Stimulated activated naive B cell treated with anti-CD40 and anti-IgM and Interleukin-4, amounts not matched to agents 10 μg/mL and 1 μg/mL and 100 μg/mL, for 72 hours (primary cell): Measurements from ENCODE around the gene NEK5.

Experiments used
- ATAC-seq, 2 donors: fragments of 150-1000 bp; cut with Tn5 transposase; replicated peaks; 2 replicates each; pipeline ENCODE4 v1.10.0; 2021; ENCODE audit warnings: moderate library complexity in 1 of 2
- DNase-seq: peaks from one replicate; pipeline ENCODE4 v3.0.0; 2021
- H3K27ac Mint-ChIP-seq: one replicate; pipeline ENCODE4 v1.8.0; 2022; ENCODE audit warnings: mild to moderate bottlenecking, mixed read lengths
- H3K27me3 Mint-ChIP-seq, 2 donors: one replicate each; pipeline ENCODE4 v1.8.0; 2022; ENCODE audit warnings: mixed read lengths in 2 of 2
- H3K36me3 Mint-ChIP-seq, 2 donors: one replicate each; pipeline ENCODE4 v1.8.0; 2022; ENCODE audit warnings: mixed read lengths in 2 of 2, mild to moderate bottlenecking in 1 of 2
- H3K4me1 Mint-ChIP-seq, 2 donors: one replicate each; pipeline ENCODE4 v1.8.0; 2022; ENCODE audit warnings: mixed read lengths in 2 of 2, mild to moderate bottlenecking in 1 of 2
- H3K4me3 Mint-ChIP-seq, 2 donors: one replicate each; pipeline ENCODE4 v1.8.0; 2022; ENCODE audit warnings: mild to moderate bottlenecking in 2 of 2, mixed read lengths in 2 of 2, moderate library complexity in 1 of 2
- H3K9me3 Mint-ChIP-seq, 2 donors: one replicate each; pipeline ENCODE4 v1.8.0; 2022; ENCODE audit warnings: mixed read lengths in 2 of 2, mild to moderate bottlenecking in 1 of 2

Gene NEK5

GRCh38 chr13:51988988-51989618 is 139.8 kb downstream of the NEK5 start:
- H3K4me3 Mint-ChIP-seq, result no peak overlapping the region
- H3K4me1 Mint-ChIP-seq, result no peaks in the 10 kb centered on the region
- H3K27me3 Mint-ChIP-seq, result peaks cover 42 to 48% of the 10 kb centered on the region in 2 donors
- peaks cover 0 to 4% of the 10 kb centered on the region in 2 donors for H3K9me3 Mint-ChIP-seq
- H3K27ac Mint-ChIP-seq, result no peak overlapping the region
- DNase-seq (no peak), ATAC-seq (no peak)
- no peaks in the 10 kb centered on the region for H3K36me3 Mint-ChIP-seq
